ENCODE data around the gene CAMTA1. TPM values are rescaled to one million over a fixed set of nuclear protein-coding genes. Genes with fewer than 3 reads are reported as not detected.

The CAMTA1 gene
- total RNA-seq, 2 donors from 2014 or later, result 36.5 to 57.5 TPM

DNA sequence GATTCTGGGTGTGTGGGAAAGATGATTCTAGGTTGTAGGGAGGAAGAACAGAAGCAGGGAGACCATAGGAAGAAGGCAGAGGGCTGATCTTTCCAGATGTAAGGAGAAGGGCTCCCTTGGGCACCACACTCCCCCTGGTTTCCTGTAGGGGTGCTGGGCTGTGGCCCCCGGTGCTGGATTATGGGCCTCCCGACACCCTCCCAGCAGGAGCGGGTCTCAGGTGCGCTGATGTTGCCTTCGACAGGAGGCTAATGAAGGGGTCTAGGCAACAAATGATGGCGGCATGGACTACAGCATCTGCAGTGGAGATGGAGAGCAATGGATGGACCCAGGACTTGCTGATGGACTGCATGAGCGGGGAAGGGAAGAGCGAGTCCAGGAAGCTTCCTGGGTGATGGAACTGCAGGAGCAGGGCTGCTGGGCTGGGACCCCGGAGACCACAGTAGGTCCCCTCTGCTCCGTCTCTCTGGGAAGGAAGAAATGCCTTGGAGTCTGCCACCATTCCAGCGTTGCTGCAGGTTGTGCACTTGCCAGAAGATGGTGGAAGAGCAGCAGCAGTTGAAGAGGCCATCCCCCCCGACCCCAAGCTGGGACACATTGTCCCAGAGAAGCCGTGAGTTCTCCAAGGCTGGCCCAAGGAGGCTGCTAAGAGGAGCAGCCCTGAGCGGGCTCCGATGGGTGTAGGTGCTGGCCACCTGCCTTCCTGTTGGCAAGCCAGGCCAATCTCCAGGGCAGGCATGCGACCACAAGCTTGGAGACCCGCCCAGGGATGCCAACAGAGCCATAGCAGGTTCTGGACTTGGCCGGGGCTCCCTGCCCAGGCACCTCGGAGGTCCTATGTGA, 890.4 kb downstream of the CAMTA1 start:
- Mint-ChIP-seq H3K27me3 (peaks cover 0 to 5% of the 10 kb centered on the region in 2 donors), H3K4me3 (no peak overlapping the region), H3K4me1 (ENCODE audit: low read depth in 2 of 2) (no peaks in the 10 kb centered on the region), H3K36me3 (no peaks in the 10 kb centered on the region), H3K27ac (no peak overlapping the region), H3K9me3 (no peaks in the 10 kb centered on the region)
- ATAC-seq, result no peak
- no peak for DNase-seq (ENCODE audit: low spot score)

DNA sequence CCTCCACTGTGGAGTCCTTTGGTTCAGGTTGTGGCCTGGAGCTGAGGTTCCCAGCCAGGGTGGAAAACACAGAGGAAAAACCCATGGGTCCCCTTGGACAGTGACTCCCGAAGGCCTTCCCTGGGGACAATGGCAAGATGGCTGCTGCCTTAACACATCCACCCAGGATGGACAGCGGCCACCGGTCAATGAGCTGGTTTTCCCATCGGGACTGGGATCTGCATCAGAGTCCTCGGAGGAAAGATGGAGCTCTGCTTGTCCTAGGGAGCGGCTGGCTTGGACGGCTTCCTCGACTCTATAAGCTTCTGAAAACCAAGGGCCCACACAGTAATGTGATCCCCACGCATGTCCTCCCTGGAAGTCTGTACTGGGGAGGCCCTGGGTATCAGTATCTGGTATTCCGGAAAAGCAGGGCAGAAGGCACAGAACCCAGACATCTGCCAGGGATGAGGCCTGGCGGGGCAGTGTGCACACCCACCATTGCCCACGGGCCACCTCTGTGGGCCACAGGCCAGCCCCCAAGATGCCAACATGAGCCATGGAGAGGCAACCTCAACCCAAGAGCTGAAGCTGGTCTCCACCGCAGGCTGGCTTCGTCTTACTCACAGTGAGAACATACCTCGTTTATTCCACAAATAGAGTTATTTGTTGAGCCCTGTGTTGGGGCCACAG, 891.2 kb downstream of the CAMTA1 start:
- H3K36me3 Mint-ChIP-seq, result no peaks in the 10 kb centered on the region
- no peak overlapping the region for H3K4me3 Mint-ChIP-seq

DNA sequence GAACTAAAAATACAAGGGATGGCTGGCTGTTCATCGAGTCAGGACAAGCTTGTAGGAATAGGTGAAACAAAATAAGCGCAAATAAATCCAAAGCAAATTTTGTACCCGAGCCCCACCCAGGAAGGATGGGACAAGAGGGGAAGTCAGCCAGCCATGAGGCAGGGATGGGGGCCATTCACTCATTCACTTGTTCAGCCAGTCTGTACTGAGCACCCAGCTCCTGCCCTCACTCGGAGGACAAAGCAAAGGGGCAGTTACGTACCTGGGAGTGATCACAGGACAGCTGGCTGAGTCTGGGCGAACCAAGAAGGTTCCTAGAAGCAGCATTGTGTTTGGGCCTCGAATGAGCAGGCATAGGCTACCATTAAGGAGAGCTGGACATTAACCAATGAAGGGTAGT, 891.9 kb downstream of the CAMTA1 start:
- peaks cover 0 to 3% of the 10 kb centered on the region in 2 donors for H3K27me3 Mint-ChIP-seq
- ATAC-seq (no peak), DNase-seq (ENCODE audit: low spot score) (no peak)
- no peak overlapping the region for H3K4me3 Mint-ChIP-seq
- H3K9me3 Mint-ChIP-seq, result no peaks in the 10 kb centered on the region
- H3K27ac Mint-ChIP-seq, result no peak overlapping the region
- H3K36me3 Mint-ChIP-seq, result no peaks in the 10 kb centered on the region
- H3K4me1 Mint-ChIP-seq (ENCODE audit: low read depth in 2 of 2), result no peaks in the 10 kb centered on the region

More for the DNA sequence above, 891.2 kb downstream of the CAMTA1 start:
- no peak overlapping the region for H3K27ac Mint-ChIP-seq
- peaks cover 0 to 5% of the 10 kb centered on the region in 2 donors for H3K27me3 Mint-ChIP-seq
- H3K4me1 Mint-ChIP-seq (ENCODE audit: low read depth in 2 of 2), result no peaks in the 10 kb centered on the region
- H3K9me3 Mint-ChIP-seq, result no peaks in the 10 kb centered on the region
- DNase-seq (ENCODE audit: low spot score), result no peak
- ATAC-seq, result no peak

DNA sequence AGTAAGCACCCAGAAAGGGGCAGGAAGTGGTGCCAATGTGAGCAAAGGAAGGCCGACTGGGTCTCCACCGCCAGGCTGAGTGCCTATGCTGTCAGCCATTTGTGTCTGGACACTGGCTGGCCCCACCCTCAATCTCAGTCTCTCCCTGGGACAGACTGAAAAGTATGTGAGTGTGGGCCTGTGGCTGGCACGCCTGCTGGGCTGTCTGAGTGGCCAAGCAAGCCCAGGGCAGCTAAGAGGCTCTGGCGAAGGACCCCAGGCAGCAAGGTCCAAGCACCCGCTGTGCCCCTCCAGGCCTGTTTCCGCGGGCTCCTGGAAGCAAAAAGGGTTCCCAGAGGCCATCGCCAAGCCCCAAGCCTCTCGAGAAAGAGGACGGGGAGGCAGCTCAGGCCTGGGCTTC, 892.6 kb downstream of the CAMTA1 start:
- no peaks in the 10 kb centered on the region for H3K4me1 Mint-ChIP-seq (ENCODE audit: low read depth in 2 of 2)
- DNase-seq (ENCODE audit: low spot score), result no peak

DNA sequence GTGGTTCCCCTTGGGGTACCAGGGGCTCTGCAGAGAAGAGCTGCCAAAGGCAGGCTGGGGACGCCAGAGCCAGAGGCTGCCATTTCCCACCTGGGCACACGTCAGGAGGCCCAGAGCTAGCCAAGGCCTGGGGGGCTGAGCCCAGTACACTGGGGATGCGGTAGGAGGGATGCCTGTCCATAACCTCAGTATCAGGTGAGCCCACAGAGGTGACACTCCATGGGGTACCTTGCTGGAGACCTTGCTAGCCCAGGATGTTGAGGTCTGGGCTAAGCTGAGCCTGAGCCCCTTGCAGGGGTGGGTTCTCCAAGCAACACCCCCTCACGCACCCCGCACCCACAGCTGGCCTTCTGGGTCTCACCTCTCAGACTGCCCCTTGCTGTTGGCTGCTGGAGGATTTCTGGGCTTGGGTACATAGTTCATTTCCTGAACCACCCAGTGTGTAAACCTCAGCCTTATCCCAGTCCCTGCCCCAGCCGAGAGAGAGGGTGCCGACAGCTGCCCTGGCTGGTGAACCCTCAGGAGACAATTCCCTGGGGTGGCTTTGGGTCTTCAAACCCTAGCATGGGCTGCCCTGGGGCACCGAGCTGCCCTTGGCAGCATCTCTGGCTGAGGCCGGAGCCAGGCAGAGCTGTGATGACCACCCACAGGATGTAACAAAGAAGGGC, 893.4 kb downstream of the CAMTA1 start:
- Mint-ChIP-seq H3K27ac (no peak overlapping the region), H3K9me3 (no peaks in the 10 kb centered on the region), H3K4me3 (no peak overlapping the region), H3K36me3 (no peaks in the 10 kb centered on the region), H3K27me3 (peaks cover 0 to 3% of the 10 kb centered on the region in 2 donors), H3K4me1 (ENCODE audit: low read depth in 2 of 2) (no peaks in the 10 kb centered on the region)
- ATAC-seq (no peak), DNase-seq (ENCODE audit: low spot score) (no peak)

More for the DNA sequence above, 892.6 kb downstream of the CAMTA1 start:
- no peak overlapping the region for H3K4me3 Mint-ChIP-seq
- no peaks in the 10 kb centered on the region for H3K9me3 Mint-ChIP-seq
- peaks cover 0 to 3% of the 10 kb centered on the region in 2 donors for H3K27me3 Mint-ChIP-seq
- ATAC-seq, result no peak
- no peaks in the 10 kb centered on the region for H3K36me3 Mint-ChIP-seq
- H3K27ac Mint-ChIP-seq, result no peak overlapping the region

DNA sequence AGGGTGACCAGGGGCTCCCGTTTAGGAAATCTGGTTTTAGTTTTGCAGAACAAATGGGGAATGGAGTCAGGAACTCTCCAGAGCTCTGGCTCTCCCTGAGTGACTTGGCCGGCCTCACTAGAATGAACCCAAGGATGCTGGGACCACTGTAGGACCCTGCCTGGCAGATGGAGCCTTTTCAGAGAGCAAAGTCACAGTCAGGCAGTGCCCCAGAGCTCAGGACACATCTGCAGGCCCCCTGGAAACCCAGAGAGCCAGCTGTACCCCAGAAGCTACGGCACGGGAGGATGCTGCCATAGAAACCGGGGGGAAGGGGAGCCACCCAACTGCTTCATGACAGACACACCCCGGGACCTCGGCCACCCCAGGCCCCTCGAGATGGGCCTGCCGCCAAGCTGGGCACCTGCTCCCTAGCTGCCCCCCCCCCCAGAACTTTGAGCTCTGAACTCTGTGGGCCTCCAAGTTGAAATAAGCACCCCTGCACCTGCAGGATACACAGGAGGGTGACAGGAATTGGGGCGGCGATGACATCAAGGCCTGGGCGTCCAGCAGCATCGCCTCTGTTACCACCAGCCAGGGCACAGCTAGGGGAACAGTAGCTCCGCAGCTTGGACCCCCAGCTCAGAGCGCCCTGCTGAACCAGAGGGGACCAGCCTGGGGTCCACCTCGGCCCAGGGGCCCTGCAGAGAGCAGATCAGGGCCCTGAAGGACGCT, 894.1 kb downstream of the CAMTA1 start:
- Mint-ChIP-seq H3K4me1 (ENCODE audit: low read depth in 2 of 2) (no peaks in the 10 kb centered on the region), H3K9me3 (no peaks in the 10 kb centered on the region), H3K36me3 (no peaks in the 10 kb centered on the region), H3K4me3 (no peak overlapping the region), H3K27me3 (peaks cover 0 to 3% of the 10 kb centered on the region in 2 donors), H3K27ac (no peak overlapping the region)
- ATAC-seq, result no peak
- no peak for DNase-seq (ENCODE audit: low spot score)

DNA sequence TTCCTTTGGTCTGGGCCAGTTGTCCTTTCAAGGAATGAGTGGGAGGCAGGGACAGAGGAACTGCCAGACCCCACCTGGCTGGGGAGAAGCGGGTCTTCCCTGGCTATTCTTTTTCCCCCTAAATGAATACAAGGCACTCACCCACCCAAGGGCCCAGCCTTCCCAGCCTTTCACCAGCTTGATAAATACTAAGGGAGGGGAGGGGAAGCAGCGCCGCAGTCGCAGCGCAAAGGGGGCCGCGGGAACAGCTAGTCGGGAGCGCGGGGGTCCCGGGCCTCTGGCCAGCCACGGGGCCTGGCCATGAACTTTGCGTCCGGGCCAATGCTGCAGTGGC, 894.6 kb downstream of the CAMTA1 start:
- Mint-ChIP-seq H3K9me3 (no peaks in the 10 kb centered on the region), H3K4me1 (ENCODE audit: low read depth in 2 of 2) (no peaks in the 10 kb centered on the region), H3K27ac (no peak overlapping the region), H3K36me3 (no peaks in the 10 kb centered on the region), H3K4me3 (peak overlapping the region; percentile 48), H3K27me3 (peaks cover 0 to 3% of the 10 kb centered on the region in 2 donors)
- ATAC-seq (no peak), DNase-seq (ENCODE audit: low spot score) (no peak)

DNA sequence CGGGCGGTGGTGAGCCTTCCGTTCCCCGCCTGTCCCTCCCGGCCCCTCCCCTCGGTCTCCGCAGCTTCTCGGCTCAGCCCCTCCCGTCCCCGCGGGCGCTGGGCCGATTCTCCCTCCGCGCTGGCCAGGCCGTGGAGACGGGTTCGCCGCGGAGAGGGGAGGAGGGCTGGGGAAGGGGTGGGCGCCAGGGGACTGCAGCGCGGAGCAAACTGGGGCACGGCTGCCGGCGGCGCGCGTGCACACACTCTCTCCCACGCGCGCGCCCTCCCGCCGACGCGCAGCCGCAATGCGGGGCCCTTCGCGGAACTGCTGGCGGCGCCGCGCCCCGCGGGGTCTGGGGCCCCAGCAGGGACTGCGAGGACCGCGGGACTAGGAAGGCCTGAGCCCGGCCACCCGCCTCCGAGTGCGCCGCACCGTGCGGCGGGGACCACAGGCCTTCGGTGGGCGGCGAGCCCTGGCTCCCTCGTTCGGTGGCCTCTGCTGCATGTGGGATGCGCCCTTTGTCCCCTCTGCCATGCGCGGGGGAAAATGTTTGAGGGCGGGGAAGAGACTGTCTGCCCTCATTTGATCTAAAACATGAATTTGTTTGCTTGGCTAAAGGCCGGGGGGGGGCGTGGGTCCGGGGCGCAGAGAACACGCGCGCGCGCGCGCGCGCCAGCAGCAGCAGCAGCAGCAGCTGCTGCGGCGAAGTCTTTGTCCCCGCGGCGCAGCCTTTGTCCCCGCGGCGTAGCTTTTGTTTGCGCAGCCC, 895.1 kb downstream of the CAMTA1 start:
- peak overlapping the region; percentile 48 for H3K4me3 Mint-ChIP-seq
- H3K27me3 Mint-ChIP-seq, result peaks cover 0 to under 1% of the 10 kb centered on the region in 2 donors
- DNase-seq (ENCODE audit: low spot score), result no peak
- no peak overlapping the region for H3K27ac Mint-ChIP-seq
- peak; percentile 50 to 76 for ATAC-seq
- no peaks in the 10 kb centered on the region for H3K4me1 Mint-ChIP-seq (ENCODE audit: low read depth in 2 of 2)
- no peaks in the 10 kb centered on the region for H3K9me3 Mint-ChIP-seq
- no peaks in the 10 kb centered on the region for H3K36me3 Mint-ChIP-seq

DNA sequence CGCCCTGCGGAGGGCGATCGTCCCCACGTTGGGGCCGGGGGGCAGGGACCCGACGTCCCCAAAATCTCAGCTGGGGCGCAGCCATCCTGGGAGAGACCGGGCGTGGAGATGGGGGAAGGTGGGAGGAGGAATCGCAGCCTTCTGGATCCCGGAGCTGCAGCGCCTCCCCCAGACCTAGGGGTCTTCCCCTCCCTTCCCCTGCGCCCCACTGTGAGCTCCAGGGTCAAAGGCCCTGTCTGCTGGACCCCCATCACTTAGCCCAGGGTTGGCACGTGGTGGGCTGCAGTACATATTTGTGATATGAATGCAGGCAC, 895.7 kb downstream of the CAMTA1 start:
- no peaks in the 10 kb centered on the region for H3K9me3 Mint-ChIP-seq
- no peak overlapping the region for H3K27ac Mint-ChIP-seq
- H3K4me3 Mint-ChIP-seq, result no peak overlapping the region
- ATAC-seq (no peak), DNase-seq (ENCODE audit: low spot score) (no peak)
- H3K4me1 Mint-ChIP-seq (ENCODE audit: low read depth in 2 of 2), result no peaks in the 10 kb centered on the region
- H3K36me3 Mint-ChIP-seq, result no peaks in the 10 kb centered on the region
- peaks cover 5% of the 10 kb centered on the region in 2 donors for H3K27me3 Mint-ChIP-seq

DNA sequence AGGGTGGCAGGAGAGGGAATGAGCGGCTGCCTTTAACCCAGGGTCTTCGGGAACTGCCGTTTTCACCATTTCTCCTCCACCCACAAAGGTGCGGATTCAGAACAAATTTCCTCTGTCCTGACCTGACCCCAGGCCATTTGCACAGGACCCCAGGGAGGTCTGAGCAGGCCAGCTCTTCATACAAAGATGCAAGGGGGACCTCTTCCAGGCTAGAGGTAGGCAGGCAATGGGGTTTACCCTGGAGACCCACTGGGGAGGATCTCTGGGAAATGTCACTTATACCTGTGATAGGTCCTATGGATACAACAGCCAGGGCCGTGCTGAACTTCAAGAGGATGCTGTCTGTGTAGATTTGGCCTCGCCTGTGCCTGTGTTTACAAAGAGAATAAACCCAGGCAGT, 896.1 kb downstream of the CAMTA1 start:
- H3K9me3 Mint-ChIP-seq, result no peaks in the 10 kb centered on the region
- H3K27ac Mint-ChIP-seq, result no peak overlapping the region
- H3K36me3 Mint-ChIP-seq, result no peaks in the 10 kb centered on the region
- H3K4me1 Mint-ChIP-seq (ENCODE audit: low read depth in 2 of 2), result no peaks in the 10 kb centered on the region
- H3K4me3 Mint-ChIP-seq, result peak overlapping the region; percentile 27
- peaks cover 6 to 8% of the 10 kb centered on the region in 2 donors for H3K27me3 Mint-ChIP-seq
- DNase-seq (ENCODE audit: low spot score), result no peak
- no peak for ATAC-seq

DNA sequence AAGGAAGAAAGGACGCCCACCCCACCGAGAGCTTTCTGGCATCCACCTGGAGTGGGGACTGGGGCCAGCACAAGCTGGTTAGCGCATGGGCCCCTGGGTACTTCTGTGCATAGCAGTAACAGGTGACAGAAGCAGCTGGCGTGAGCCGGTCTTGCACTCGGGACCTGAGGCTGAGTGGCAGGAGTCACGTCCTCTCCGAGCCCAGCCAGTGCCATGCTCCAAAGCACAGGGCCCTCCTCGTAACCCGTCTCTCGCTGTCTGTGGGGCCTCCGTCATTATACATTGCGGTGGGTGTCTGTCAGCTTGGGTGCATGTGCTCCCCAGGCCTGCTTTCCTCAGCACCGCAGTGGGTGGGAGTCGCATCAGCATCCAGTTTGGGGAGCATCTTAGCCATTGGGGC, 898.3 kb downstream of the CAMTA1 start:
- no peak overlapping the region for H3K4me3 Mint-ChIP-seq
- DNase-seq (ENCODE audit: low spot score) (no peak), ATAC-seq (no peak)
- no peaks in the 10 kb centered on the region for H3K4me1 Mint-ChIP-seq (ENCODE audit: low read depth in 2 of 2)
- no peak overlapping the region for H3K27ac Mint-ChIP-seq
- H3K27me3 Mint-ChIP-seq, result peaks cover 11 to 14% of the 10 kb centered on the region in 2 donors
- no peaks in the 10 kb centered on the region for H3K36me3 Mint-ChIP-seq
- no peaks in the 10 kb centered on the region for H3K9me3 Mint-ChIP-seq

DNA sequence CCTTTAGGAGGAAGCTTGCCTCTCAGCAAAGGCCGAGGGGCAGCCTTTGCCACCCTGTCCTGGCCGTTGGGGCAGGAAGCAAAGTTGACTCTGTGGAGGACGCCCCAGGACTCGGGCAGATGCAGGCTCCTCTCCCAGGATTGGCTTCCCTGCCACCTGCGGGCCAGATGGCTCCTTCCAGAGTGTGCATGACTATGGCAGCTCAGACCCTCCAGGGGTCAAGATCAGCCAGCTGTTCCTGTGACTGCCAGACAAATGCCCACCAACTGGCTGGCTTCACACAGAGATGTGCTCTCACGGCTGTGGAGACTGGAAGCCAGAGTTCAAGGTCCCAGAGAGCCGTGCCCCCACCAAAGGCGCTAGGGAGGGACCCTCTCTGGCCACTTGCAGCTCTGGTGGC, 898.9 kb downstream of the CAMTA1 start:
- H3K4me3 Mint-ChIP-seq, result no peak overlapping the region
- H3K36me3 Mint-ChIP-seq, result no peaks in the 10 kb centered on the region
- H3K9me3 Mint-ChIP-seq, result no peaks in the 10 kb centered on the region
- H3K27me3 Mint-ChIP-seq, result peaks cover 11 to 14% of the 10 kb centered on the region in 2 donors
- ATAC-seq (no peak), DNase-seq (ENCODE audit: low spot score) (no peak)
- H3K4me1 Mint-ChIP-seq (ENCODE audit: low read depth in 2 of 2), result no peaks in the 10 kb centered on the region
- no peak overlapping the region for H3K27ac Mint-ChIP-seq

All from natural killer cell treated with Interleukin-12 subunit alpha and Interleukin-12 subunit beta and Interleukin-15 and Interleukin-18, amount 100 ng/mL, for 72 hours (primary cell).